IMR-90 (cell line): ENCODE data around the gene FBXL7.

Experiments used
- BHLHE40 ChIP-seq: fragments of 150-350 bp; IDR thresholded peaks from 2 replicates; pipeline ENCODE4 v1.6.1; 2016; ENCODE audit warnings: mild to moderate bottlenecking, low read depth, low read length
- CEBPB ChIP-seq: IDR thresholded peaks from 2 replicates; pipeline ENCODE4 v1.6.1; 2012; ENCODE audit warnings: low read depth, low read length, improper control_type of control experiment
- CTCF ChIP-seq: conservative IDR thresholded peaks from 2 replicates; pipeline ENCODE4 v1.5.1; 2012; ENCODE audit warnings: mild to moderate bottlenecking, low read depth, low read length, improper control_type of control experiment
- FOS ChIP-seq: fragments of 150-350 bp; IDR thresholded peaks from 2 replicates; pipeline ENCODE4 v1.6.1; 2016; ENCODE audit warnings: low read depth, low read length
- NFE2L2 ChIP-seq: fragments of 150-350 bp; IDR thresholded peaks from 2 replicates; pipeline ENCODE4 v1.6.1; 2016; ENCODE audit warnings: low read depth, mild to moderate bottlenecking, low read length
- POLR2A ChIP-seq: IDR thresholded peaks from 2 replicates; pipeline ENCODE4 v1.6.1; 2012; ENCODE audit warnings: mild to moderate bottlenecking, low read depth, low read length
- RCOR1 ChIP-seq: IDR thresholded peaks from 2 replicates; pipeline ENCODE4 v1.6.1; 2012; ENCODE audit warnings: mild to moderate bottlenecking, low read length, improper control_type of control experiment; ENCODE audit not compliant: insufficient replicate concordance
- RFX5 ChIP-seq: IDR thresholded peaks from 2 replicates; pipeline ENCODE4 v1.8.0; 2012; ENCODE audit warnings: low read depth, mild to moderate bottlenecking, low read length, moderate library complexity
- SMC3 ChIP-seq: fragments of 150-350 bp; IDR thresholded peaks from 2 replicates; pipeline ENCODE4 v1.6.1; 2016; ENCODE audit warnings: low read depth, mild to moderate bottlenecking, antibody characterized with exemption, low read length, moderate library complexity
- TF ChIP-seq, protein P1 (sequence below): fragments of 150-350 bp; IDR thresholded peaks from 2 replicates; pipeline ENCODE4 v1.6.1; 2016; ENCODE audit warnings: low read depth, mild to moderate bottlenecking, low read length, moderate library complexity, borderline replicate concordance

- no peak for TF ChIP-seq CTCF
- no peak for TF ChIP-seq CEBPB
- TF ChIP-seq POLR2A, result no peak
- TF ChIP-seq, protein P1, sequence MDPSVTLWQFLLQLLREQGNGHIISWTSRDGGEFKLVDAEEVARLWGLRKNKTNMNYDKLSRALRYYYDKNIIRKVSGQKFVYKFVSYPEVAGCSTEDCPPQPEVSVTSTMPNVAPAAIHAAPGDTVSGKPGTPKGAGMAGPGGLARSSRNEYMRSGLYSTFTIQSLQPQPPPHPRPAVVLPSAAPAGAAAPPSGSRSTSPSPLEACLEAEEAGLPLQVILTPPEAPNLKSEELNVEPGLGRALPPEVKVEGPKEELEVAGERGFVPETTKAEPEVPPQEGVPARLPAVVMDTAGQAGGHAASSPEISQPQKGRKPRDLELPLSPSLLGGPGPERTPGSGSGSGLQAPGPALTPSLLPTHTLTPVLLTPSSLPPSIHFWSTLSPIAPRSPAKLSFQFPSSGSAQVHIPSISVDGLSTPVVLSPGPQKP, result no peak
- no peak for TF ChIP-seq BHLHE40
- no peak for TF ChIP-seq RCOR1
- no peak for TF ChIP-seq FOS
- TF ChIP-seq RFX5, result no peak
- no peak for TF ChIP-seq SMC3
- no peak for TF ChIP-seq NFE2L2
Measured at GRCh38 chr5:15555176-15555575, 55.2 kb downstream of the FBXL7 start.
